Coronary artery (tissue), 2 donors: ENCODE results near the gene CHRNE.
A peak's percentile ranks its signal among the peaks of the same experiment; 100 is the strongest.
"Not testable (repeated sequence)": the region's sequence is repeated elsewhere in the genome, so short reads cannot be mapped to it uniquely, and the experiment has no call there.

ENCODE experiments used
- DNase-seq: peaks from one replicate; pipeline ENCODE4 v3.0.0-alpha.2; 2017; ENCODE audit warnings: low spot score
- H3K27ac ChIP-seq, 2 donors: fragments of 200-600 bp; sonication (generic); one replicate each; pipeline ENCODE4 v1.5.1; 2016 to 2019
- H3K4me3 ChIP-seq: fragments of 200-600 bp; sonication (generic); 2 replicates; pipeline ENCODE4 v1.5.1; 2016; ENCODE audit warnings: mild to moderate bottlenecking, moderate library complexity
- CTCF ChIP-seq: fragments of 200-600 bp; sonication (generic); IDR thresholded peaks from one replicate; pipeline ENCODE4 v1.5.1; 2019; ENCODE audit warnings: antibody characterized with exemption

CHRNE gene

DNA sequence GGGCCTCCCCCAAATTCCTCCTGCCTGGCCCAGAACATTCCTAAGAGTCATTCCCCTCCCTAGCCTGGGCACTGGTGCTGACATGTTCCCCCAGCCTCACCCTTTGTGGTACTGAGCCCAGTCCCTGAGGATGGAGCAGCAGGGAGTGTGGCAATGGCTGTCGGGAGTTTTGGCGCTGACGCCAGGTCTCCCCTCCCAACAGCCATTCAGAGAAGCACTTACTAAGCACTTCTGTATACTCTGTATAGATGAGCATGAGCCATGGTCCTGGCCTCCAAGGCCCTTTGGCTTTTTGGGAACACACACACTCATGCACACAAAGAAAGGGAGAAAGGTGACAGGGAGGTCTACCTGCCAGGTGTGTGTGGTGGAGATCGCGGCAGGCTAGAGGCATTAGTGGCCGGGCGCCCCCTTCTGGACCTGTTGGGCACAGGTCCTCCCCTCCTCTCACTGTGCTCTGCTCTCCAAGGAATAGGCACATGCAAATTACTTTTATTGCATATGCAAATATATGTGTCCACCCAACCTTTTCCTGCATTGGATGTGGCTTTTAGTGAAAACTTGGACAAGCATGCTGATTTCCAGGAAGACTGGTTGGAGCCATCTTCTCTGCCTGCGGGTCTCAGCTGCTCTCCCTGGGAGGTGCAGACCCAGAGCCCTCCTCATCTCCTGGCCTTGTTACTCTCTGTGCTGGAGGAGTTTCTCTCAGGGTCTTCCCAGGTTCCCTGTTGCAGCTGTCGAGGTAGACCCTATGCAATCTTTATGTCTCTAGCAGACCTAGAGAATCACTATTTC is 20.9 kb downstream of the CHRNE start:
- peak; percentile 29 for TF ChIP-seq CTCF
- Histone ChIP-seq H3K27ac (no peak overlapping the region), H3K4me3 (no peak overlapping the region)
- no peak for DNase-seq

- TF ChIP-seq CTCF: no peak
- DNase-seq: no peak
- no peak overlapping the region for H3K4me3 ChIP-seq
- no peak overlapping the region for H3K27ac ChIP-seq
Observed at GRCh38 chr17:4880857-4881256, 22.0 kb downstream of the CHRNE start.

GRCh38 chr17:4879601-4880000 is 23.3 kb downstream of the CHRNE start:
- Histone ChIP-seq H3K4me3 (no peak overlapping the region), H3K27ac (no peak overlapping the region)
- TF ChIP-seq CTCF: no peak
- no peak for DNase-seq

DNA sequence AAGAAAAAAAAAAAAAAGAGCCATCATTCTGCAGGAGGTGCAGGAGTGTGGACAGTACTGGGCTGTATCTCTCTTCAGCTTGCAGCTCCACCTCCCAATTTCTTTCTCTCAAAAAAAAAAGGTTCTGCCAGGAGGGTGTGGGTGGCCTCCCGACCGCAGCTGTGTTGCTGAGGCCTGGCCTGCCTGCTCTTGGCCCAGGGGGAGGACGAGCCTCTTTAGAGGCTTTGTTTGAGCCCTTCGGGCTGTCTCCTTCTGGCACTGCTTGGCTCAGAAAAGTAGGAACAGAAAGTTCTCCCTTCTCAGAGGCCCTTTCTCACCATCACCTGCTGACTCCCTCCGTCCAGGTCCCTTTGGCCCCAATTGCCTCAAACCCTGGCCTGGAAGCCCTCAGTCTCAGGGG is 25.8 kb downstream of the CHRNE start:
- no peak overlapping the region for H3K27ac ChIP-seq
- TF ChIP-seq CTCF: no peak
- DNase-seq: no peak
- no peak overlapping the region for H3K4me3 ChIP-seq

GRCh38 chr17:4872786-4873185 is 30.1 kb downstream of the CHRNE start:
- DNase-seq: no peak
- TF ChIP-seq CTCF: no peak
- Histone ChIP-seq H3K27ac (no peak overlapping the region), H3K4me3 (no peak overlapping the region)

DNA sequence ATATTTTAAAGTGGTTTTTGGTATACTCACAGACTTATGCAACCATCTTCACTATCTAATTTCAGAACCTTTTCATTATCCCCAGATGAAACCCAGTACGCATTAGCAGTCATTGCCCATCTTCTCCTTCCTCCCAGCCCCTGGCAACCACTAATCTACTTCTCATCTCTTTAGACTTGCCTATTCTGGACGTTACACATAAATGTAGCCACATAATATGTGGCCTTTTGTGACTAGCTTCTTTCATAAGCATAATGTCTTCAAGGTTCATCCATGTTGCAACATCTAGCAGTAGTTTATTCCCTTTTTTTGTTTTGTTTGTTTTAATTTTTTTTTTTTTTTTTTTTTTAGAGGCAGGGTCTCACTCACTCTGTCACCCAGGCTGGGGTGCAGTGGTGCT is 32.0 kb downstream of the CHRNE start:
- H3K27ac ChIP-seq: no peak overlapping the region
- TF ChIP-seq CTCF: no peak
- no peak overlapping the region for H3K4me3 ChIP-seq
- no peak for DNase-seq

DNA sequence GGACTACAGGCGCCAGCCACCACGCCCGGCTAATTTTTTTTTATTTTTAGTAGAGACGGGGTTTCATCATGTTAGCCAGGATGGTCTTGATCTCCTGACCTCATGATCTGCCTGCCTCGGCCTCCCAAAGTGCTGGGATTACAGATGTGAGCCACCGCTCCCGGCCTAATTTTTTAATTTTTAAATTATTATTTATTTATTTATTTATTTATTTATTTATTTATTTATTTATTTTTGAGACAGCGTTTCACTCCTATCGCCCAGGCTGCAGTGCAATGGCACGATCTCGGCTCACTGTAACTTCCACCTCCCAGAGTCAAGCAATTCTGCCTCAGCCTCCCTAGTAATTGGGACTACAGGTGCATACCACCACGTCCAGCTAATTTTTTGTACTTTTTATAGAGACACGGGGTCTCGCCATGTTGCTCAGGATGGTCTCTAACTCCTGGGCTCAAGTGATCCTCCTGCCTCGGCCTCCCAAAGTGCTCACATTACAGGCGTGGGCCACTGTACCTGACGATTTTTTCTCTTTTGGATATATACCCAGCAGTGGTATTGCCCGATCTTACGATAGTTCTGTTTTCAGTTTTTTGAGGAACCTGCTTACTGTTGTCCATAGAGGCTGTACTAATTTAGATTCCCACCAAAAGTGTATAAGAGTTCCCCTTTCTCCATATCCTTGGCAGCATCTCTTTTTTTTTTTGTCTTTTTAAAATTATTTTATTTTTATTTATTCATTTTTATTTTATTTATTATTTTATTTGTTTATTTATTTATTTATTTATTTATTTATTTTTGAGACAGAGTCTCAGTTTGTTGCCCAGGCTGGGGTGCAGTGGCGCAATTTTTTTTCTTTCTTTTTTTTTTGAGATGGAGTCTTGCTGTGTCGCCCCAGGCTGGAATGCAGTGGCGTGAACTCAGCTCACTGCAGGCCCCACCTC is 33.6 kb downstream of the CHRNE start:
- DNase-seq, H3K4me3 ChIP-seq, H3K27ac ChIP-seq: not testable (repeated sequence)

GRCh38 chr17:4867535-4867934 is 35.4 kb downstream of the CHRNE start:
- DNase-seq, H3K27ac ChIP-seq, H3K4me3 ChIP-seq: not testable (repeated sequence)
